ENCODE results near the gene STARD5. TPM values are rescaled to one million over a fixed set of nuclear protein-coding genes. Genes with fewer than 3 reads are reported as not detected.

The STARD5 gene
- total and polyA plus RNA-seq, 7 donors, result 0.66 to 26.1 (median 6.4) TPM

DNA sequence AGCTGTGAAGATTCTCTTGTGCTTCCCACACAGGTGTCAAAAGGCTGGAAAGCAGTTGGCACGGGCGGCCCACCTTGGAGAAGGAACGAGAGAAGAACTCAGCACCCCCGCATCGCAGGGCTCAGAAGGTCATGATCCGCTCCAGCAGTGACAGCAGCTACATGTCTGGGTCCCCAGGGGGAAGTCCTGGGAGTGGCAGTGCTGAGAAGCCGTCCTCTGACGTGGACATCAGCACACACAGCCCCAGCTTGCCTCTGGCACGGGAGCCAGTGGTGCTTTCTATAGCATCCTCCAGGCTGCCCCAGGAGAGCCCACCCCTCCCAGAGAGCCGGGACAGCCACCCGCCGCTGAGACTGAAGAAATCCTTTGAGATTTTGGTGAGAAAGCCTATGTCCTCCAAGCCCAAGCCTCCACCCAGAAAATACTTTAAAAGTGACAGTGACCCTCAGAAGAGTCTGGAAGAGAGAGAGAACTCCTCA, 31.4 kb downstream of the STARD5 start:
- H3K9me3 ChIP-seq, result no peaks in the 10 kb centered on the region

DNA sequence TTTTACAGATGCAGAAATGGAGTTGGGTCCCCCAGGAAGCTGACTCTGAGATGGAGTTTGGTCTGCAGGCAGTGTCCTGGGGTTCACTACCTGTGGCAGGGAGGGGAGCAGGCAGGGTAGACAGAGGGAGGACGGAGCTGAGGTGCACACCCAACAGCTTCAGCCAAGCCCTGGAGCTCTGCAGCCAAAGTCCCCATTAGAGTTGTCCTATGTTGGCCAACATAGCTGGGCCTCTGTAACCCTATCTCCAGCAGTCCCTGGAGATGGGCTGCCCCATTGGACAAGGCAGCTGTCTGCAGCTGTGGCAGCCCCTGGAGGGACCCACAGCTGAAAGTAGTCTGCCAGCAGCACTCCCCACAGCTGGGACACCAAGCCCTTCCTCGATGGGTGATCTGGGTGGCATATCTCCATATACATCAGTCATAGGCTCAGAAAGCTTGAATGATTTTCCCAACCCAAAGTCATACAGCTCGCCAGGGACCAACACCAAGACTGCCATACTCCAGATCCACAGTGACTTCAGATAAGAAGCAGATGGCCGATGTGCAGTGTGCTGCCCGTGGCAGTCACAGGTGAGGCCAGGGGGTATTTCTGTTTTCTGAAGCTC, 31.9 kb downstream of the STARD5 start:
- no peaks in the 10 kb centered on the region for H3K9me3 ChIP-seq
- H3K4me3 ChIP-seq, result no peak overlapping the region
- H3K4me1 ChIP-seq, result peaks cover 0 to 1% (median 0%) of the 10 kb centered on the region in 4 donors
- no peak for DNase-seq
- intact Hi-C loops (cut with DNase I), result no loop called here
- H3K36me3 ChIP-seq, result no peaks in the 10 kb centered on the region
- TF ChIP-seq, protein P1, sequence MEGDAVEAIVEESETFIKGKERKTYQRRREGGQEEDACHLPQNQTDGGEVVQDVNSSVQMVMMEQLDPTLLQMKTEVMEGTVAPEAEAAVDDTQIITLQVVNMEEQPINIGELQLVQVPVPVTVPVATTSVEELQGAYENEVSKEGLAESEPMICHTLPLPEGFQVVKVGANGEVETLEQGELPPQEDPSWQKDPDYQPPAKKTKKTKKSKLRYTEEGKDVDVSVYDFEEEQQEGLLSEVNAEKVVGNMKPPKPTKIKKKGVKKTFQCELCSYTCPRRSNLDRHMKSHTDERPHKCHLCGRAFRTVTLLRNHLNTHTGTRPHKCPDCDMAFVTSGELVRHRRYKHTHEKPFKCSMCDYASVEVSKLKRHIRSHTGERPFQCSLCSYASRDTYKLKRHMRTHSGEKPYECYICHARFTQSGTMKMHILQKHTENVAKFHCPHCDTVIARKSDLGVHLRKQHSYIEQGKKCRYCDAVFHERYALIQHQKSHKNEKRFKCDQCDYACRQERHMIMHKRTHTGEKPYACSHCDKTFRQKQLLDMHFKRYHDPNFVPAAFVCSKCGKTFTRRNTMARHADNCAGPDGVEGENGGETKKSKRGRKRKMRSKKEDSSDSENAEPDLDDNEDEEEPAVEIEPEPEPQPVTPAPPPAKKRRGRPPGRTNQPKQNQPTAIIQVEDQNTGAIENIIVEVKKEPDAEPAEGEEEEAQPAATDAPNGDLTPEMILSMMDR (IDR thresholded peaks at IDR 0.05), result no peak
- TF ChIP-seq EP300 (IDR thresholded peaks at IDR 0.05) (no peak), POLR2A (IDR thresholded peaks at IDR 0.05) (no peak), POLR2AphosphoS5 (IDR thresholded peaks at IDR 0.05) (no peak)
- no peaks in the 10 kb centered on the region for H3K27me3 ChIP-seq
- no peak overlapping the region for H3K27ac ChIP-seq
- WGBS, 2 donors, result 54 to 81% methylated on average over 5 of the region's 5 CpGs

More for the DNA sequence above, 31.4 kb downstream of the STARD5 start:
- H3K36me3 ChIP-seq, result no peaks in the 10 kb centered on the region
- TF ChIP-seq POLR2AphosphoS5 (IDR thresholded peaks at IDR 0.05) (no peak), POLR2A (IDR thresholded peaks at IDR 0.05) (no peak), EP300 (IDR thresholded peaks at IDR 0.05) (no peak)
- TF ChIP-seq, protein P1 (IDR thresholded peaks at IDR 0.05), result no peak
- H3K27ac ChIP-seq, result no peak overlapping the region
- H3K4me1 ChIP-seq, result peaks cover 0 to 4% (median 0%) of the 10 kb centered on the region in 4 donors
- DNase-seq, result no peak
- no peaks in the 10 kb centered on the region for H3K27me3 ChIP-seq
- no peak overlapping the region for H3K4me3 ChIP-seq
- WGBS, 2 donors, result 62 to 88% methylated on average over 12 of the region's 12 CpGs
- intact Hi-C loops (cut with DNase I), result no loop called here

DNA sequence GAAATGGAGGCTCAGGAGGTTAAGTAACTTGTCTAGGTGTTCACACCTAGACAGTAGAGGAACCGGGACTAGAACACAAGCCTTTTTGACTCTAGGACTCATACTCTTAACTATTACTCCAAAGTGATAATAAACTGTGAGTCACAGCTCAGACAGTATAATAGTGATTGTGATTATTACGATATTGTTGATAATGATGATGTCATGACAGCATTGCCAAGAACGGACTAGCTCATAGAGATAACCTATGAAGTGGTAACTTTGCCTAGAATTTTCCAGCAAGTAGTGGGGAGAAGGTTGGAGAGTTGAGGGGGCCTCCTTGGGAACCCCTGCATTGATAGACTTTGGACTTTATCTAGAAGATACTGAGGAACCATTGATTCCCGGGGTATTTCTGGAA, 34.0 kb downstream of the STARD5 start:
- H3K9me3 ChIP-seq, result no peaks in the 10 kb centered on the region
- intact Hi-C loops (cut with DNase I), result no loop called here
- H3K27me3 ChIP-seq, result no peaks in the 10 kb centered on the region
- WGBS, 2 donors, result 82 to 89% methylated on average over 4 of the region's 4 CpGs
- no peak overlapping the region for H3K4me3 ChIP-seq
- DNase-seq, result no peak
- no peak overlapping the region for H3K27ac ChIP-seq
- H3K36me3 ChIP-seq, result no peaks in the 10 kb centered on the region
- no peaks in the 10 kb centered on the region for H3K4me1 ChIP-seq
- no peak for TF ChIP-seq EP300 (IDR thresholded peaks at IDR 0.05)
- TF ChIP-seq POLR2AphosphoS5 (IDR thresholded peaks at IDR 0.05), result no peak
- TF ChIP-seq, protein P1 (IDR thresholded peaks at IDR 0.05), result no peak
- TF ChIP-seq POLR2A (IDR thresholded peaks at IDR 0.05), result no peak

DNA sequence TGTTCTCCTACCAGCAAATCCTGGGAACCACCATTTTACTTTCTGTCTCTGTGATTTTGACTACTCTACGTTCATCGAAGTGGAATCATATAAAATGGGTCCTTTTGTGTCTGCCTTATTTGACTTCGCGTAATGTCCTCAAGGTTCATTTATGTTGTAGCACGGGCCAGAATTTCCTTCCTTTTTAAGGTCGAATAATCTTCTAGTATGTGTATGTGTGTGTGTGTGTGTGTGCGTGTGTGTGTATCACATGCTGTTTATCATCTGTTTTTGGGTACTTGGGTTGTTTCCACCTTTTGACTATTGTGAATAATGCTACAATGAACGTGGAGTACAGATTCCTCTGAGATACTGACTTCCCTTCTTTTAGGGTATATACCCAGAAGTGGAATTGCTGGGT, 35.3 kb downstream of the STARD5 start:
- H3K4me1 ChIP-seq, result no peaks in the 10 kb centered on the region
- H3K27me3 ChIP-seq, result no peaks in the 10 kb centered on the region
- no peak overlapping the region for H3K27ac ChIP-seq
- no peaks in the 10 kb centered on the region for H3K36me3 ChIP-seq
- intact Hi-C loops (cut with DNase I), result no loop called here
- no peak overlapping the region for H3K4me3 ChIP-seq
- DNase-seq, result no peak
- TF ChIP-seq, protein P1 (IDR thresholded peaks at IDR 0.05), result no peak
- TF ChIP-seq EP300 (IDR thresholded peaks at IDR 0.05) (no peak), POLR2A (IDR thresholded peaks at IDR 0.05) (no peak), POLR2AphosphoS5 (IDR thresholded peaks at IDR 0.05) (no peak)
- WGBS, 2 donors, result 73 to 92% methylated on average over 8 of the region's 8 CpGs
- H3K9me3 ChIP-seq, result no peaks in the 10 kb centered on the region

GRCh38 chr15:81288040-81288439, 35.9 kb downstream of the STARD5 start:
- no peaks in the 10 kb centered on the region for H3K4me1 ChIP-seq
- WGBS, 2 donors, result 94 to 96% methylated on average over 3 of the region's 3 CpGs
- no peaks in the 10 kb centered on the region for H3K27me3 ChIP-seq
- no peak overlapping the region for H3K27ac ChIP-seq
- H3K4me3 ChIP-seq, result no peak overlapping the region
- H3K9me3 ChIP-seq, result no peaks in the 10 kb centered on the region
- intact Hi-C loops (cut with DNase I), result no loop called here
- DNase-seq, result no peak
- no peaks in the 10 kb centered on the region for H3K36me3 ChIP-seq
- TF ChIP-seq POLR2A (IDR thresholded peaks at IDR 0.05), result no peak
- no peak for TF ChIP-seq POLR2AphosphoS5 (IDR thresholded peaks at IDR 0.05)
- TF ChIP-seq, protein P1 (IDR thresholded peaks at IDR 0.05), result no peak
- no peak for TF ChIP-seq EP300 (IDR thresholded peaks at IDR 0.05)
